Left lung (tissue), 14 donors: ENCODE measurements around the gene NUDT22. TPM values are rescaled to one million over a fixed set of nuclear protein-coding genes. Genes with fewer than 3 reads are reported as not detected.

ENCODE experiments used
- ATAC-seq: fragments of 200-7000 bp; cut with Tn5 transposase; one replicate; pipeline ENCODE4 v1.9.1; 2020; ENCODE audit warnings: moderate library complexity
- DNase-seq, 4 donors: peaks; one replicate each; pipeline ENCODE4 v3.0.0-alpha.2; 2013 to 2020
- H3K27ac ChIP-seq, 2 donors: fragments of 200-600 bp; sonication (generic) in 1 of 2; one replicate each; pipeline versions ENCODE4 v1.5.0 to v1.8.0; 2020 to 2021
- H3K27me3 ChIP-seq, 2 donors: fragments of 200-600 bp; sonication (generic) in 1 of 2; one replicate each; pipeline versions ENCODE4 v1.5.0 to v1.8.0; 2020 to 2021
- H3K36me3 ChIP-seq, 2 donors: fragments of 200-600 bp; sonication (generic) in 1 of 2; one replicate each; pipeline versions ENCODE4 v1.5.0 to v1.8.0; 2020 to 2021
- H3K4me1 ChIP-seq, 2 donors: fragments of 200-600 bp; one replicate each; pipeline ENCODE4 v1.8.0; 2021
- H3K4me3 ChIP-seq, 2 donors: fragments of 200-600 bp; sonication (generic) in 1 of 2; one replicate each; pipeline versions ENCODE4 v1.5.0 to v1.8.0; 2020 to 2021; ENCODE audit warnings: mild to moderate bottlenecking in 1 of 2
- H3K9me3 ChIP-seq, 2 donors: fragments of 200-600 bp; sonication (generic) in 1 of 2; one replicate each; pipeline versions ENCODE4 v1.5.0 to v1.8.0; 2020 to 2021
- CTCF ChIP-seq, 2 donors: fragments of 200-600 bp; sonication (generic) in 1 of 2; IDR thresholded peaks; one replicate each; pipeline versions ENCODE4 v1.5.0 to v1.8.0; 2021; ENCODE audit warnings: antibody characterized with exemption in 2 of 2
- intact Hi-C, 2 donors: fragments of 100-400 bp; cut with DNase I; formaldehyde crosslinking; loops; one replicate each; pipeline versions ENCODE4 v1.11.2 to v1.14.2; 2022
- long read RNA-seq, 12 donors: library from polyadenylated mRNA in 2 of 12; unstranded in 2 of 12; transcript quantifications; one replicate each; pipeline ENCODE4 v2.0.0 and lab custom pipeline, GENCODE V29; 2019 to 2026
- polyA plus RNA-seq, 6 donors: library from polyadenylated mRNA; unstranded; fragments of 120-200 nt; gene quantifications; one replicate each; pipeline ENCODE4 v1.2.1, GENCODE V29; 2013; ENCODE audit not compliant: insufficient read length in 6 of 6
- total RNA-seq, 2 donors: library from RNA; stranded (reverse); fragmentation: NEBNext Ultra II Directional; extraction: Animal tissue kit (Norgen Biotek cat#: 25700); gene quantifications; one replicate each; pipeline ENCODE4 v1.2.1, GENCODE V29; 2021
- donor health status: DM: no; HTN: yes; CAD: no.
- donor health status: DM: no; HTN: no; CAD: no.

NUDT22 gene, protein sequence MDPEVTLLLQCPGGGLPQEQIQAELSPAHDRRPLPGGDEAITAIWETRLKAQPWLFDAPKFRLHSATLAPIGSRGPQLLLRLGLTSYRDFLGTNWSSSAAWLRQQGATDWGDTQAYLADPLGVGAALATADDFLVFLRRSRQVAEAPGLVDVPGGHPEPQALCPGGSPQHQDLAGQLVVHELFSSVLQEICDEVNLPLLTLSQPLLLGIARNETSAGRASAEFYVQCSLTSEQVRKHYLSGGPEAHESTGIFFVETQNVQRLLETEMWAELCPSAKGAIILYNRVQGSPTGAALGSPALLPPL
- total RNA-seq (10 to 100 TPM; 50.6 to 54.3 TPM), polyA plus RNA-seq (10 to 100 TPM; 17.1 to 28.7 (median 21.5) TPM)
- long read RNA-seq, donor 1, transcript NUDT22-201 (6 exons, 1,094 nt), result major isoform, 6 of 8 reads
- long read RNA-seq, donor 1, partial matches to known transcripts, result 0 of 8 reads
- long read RNA-seq, donor 1, other reads (novel, unspliced or antisense), result 0 of 8 reads
- long read RNA-seq, donor 2, transcript NUDT22-201 (6 exons, 1,094 nt), result major isoform, 7 of 34 reads
- long read RNA-seq, donor 2, partial matches to known transcripts, result 20 of 34 reads
- long read RNA-seq, donor 2, other reads (novel, unspliced or antisense), result 0 of 34 reads
- long read RNA-seq, donor 3, transcript NUDT22-201 (6 exons, 1,094 nt), result major isoform, 6 of 9 reads
- long read RNA-seq, donor 3, partial matches to known transcripts, result 0 of 9 reads
- long read RNA-seq, donor 3, other reads (novel, unspliced or antisense), result 0 of 9 reads
- long read RNA-seq, donor 4, transcript NUDT22-201 (6 exons, 1,094 nt), result major isoform, 31 of 61 reads
- long read RNA-seq, donor 4, partial matches to known transcripts, result 21 of 61 reads
- long read RNA-seq, donor 4, other reads (novel, unspliced or antisense), result 4 of 61 reads
- long read RNA-seq, donor 5, transcript NUDT22-201 (6 exons, 1,094 nt), result major isoform, 5 of 8 reads
- long read RNA-seq, donor 5, partial matches to known transcripts, result 0 of 8 reads
- long read RNA-seq, donor 5, other reads (novel, unspliced or antisense), result 0 of 8 reads
- long read RNA-seq, donor 6, transcript NUDT22-201 (6 exons, 1,094 nt), result major isoform, 9 of 22 reads
- long read RNA-seq, donor 6, partial matches to known transcripts, result 6 of 22 reads
- long read RNA-seq, donor 6, other reads (novel, unspliced or antisense), result 0 of 22 reads
- long read RNA-seq, donor 7, partial matches to known transcripts, result 6 of 21 reads
- long read RNA-seq, donor 7, other reads (novel, unspliced or antisense), result 5 of 21 reads
- long read RNA-seq, donor 8, transcript NUDT22-201 (6 exons, 1,094 nt), result major isoform, 6 of 9 reads
- long read RNA-seq, donor 8, partial matches to known transcripts, result 0 of 9 reads
- long read RNA-seq, donor 8, other reads (novel, unspliced or antisense), result 0 of 9 reads
- long read RNA-seq, donor 9, result 0 reads
- long read RNA-seq, donor 10, transcript NUDT22-201 (6 exons, 1,094 nt), result major isoform, 63 of 120 reads
- long read RNA-seq, donor 10, transcript NUDT22-204 (5 exons, 986 nt), result minor isoform, 5 of 120 reads
- long read RNA-seq, donor 10, partial matches to known transcripts, result 32 of 120 reads
- long read RNA-seq, donor 10, other reads (novel, unspliced or antisense), result 20 of 120 reads
- long read RNA-seq, donor 11, partial matches to known transcripts, result 0 of 7 reads
- long read RNA-seq, donor 11, other reads (novel, unspliced or antisense), result 0 of 7 reads
- long read RNA-seq, donor 12, partial matches to known transcripts, result 0 of 5 reads
- long read RNA-seq, donor 12, other reads (novel, unspliced or antisense), result 0 of 5 reads

GRCh38 chr11:64225608-64226506 lies at the start of gene NUDT22, which contains the start of gene TRPT1:
TSS of gene NUDT22 (plus strand) at chr11:64226274. CDS start at chr11:64226653, 379 bp downstream.
TSS of gene TRPT1 (minus strand) at chr11:64226186. CDS start at chr11:64225860, 326 bp downstream.
- ATAC-seq, result peak; percentile 87
- no peak for TF ChIP-seq CTCF (IDR thresholded peaks at IDR 0.05)
- DNase-seq, result peak; percentile 83 to 95 (median 91)
- Histone ChIP-seq H3K27me3 (no peaks in the 10 kb centered on the region), H3K9me3 (no peaks in the 10 kb centered on the region), H3K4me3 (peak within 1 kb of the TSS; percentile 72 to 75), H3K27ac (peak within 1 kb of the TSS; percentile 80 to 86), H3K36me3 (peaks cover 0 to 38% of the 10 kb centered on the region in 2 donors), H3K4me1 (peaks cover 34 to 53% of the 10 kb centered on the region in 2 donors)
- intact Hi-C loops, result no loop called here

DNA sequence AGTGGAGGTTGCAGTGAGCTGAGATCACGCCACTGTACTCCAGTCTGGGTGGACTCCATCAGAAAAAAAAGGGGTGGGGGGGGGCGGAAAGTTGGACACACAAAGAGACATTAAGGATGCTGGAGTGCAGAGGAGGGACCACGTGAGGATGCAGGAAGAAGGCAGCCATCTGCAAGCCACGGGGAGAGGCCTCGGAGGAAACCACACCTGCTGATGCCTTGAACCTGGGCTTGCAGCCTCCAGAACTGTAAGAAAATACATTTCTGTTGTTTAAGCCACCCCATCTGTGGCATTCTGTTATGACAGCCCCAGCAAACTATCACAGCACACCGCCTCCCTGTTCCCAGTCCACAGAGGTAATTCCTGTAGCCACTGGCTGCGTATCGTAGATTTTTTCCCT lies 49.3 kb upstream of the NUDT22 start:
- Histone ChIP-seq H3K4me3 (no peak overlapping the region), H3K27me3 (no peaks in the 10 kb centered on the region), H3K4me1 (peaks cover 7 to 11% of the 10 kb centered on the region in 2 donors), H3K36me3 (no peaks in the 10 kb centered on the region), H3K9me3 (peaks cover 0 to 5% of the 10 kb centered on the region in 2 donors), H3K27ac (no peak overlapping the region)
- peak in 1 of 4 donors; percentile 15 for DNase-seq
- no peak for ATAC-seq
- intact Hi-C loops, result no loop called here
- TF ChIP-seq CTCF (IDR thresholded peaks at IDR 0.05), result no peak

- intact Hi-C loops, result no loop called here
- Histone ChIP-seq H3K27me3 (no peaks in the 10 kb centered on the region), H3K27ac (no peak overlapping the region), H3K4me3 (no peak overlapping the region), H3K36me3 (no peaks in the 10 kb centered on the region), H3K9me3 (peaks cover 0 to 5% of the 10 kb centered on the region in 2 donors), H3K4me1 (peaks cover 10 to 25% of the 10 kb centered on the region in 2 donors)
- no peak for ATAC-seq
- no peak for TF ChIP-seq CTCF (IDR thresholded peaks at IDR 0.05)
- DNase-seq, result no peak
Observed at GRCh38 chr11:64178203-64178602, 47.9 kb upstream of the NUDT22 start.
